Mucosa of stomach (tissue), 1 donor: ENCODE measurements around the gene APOE.
A peak's percentile ranks its signal among the peaks of the same experiment; 100 is the strongest.

ENCODE experiments used
- H3K27me3 ChIP-seq: one replicate; pipeline ENCODE4 v1.7.0; 2013; ENCODE audit warnings: mild to moderate bottlenecking, low read length; ENCODE audit not compliant: control insufficient read depth, insufficient read depth
- H3K36me3 ChIP-seq: one replicate; pipeline ENCODE4 v1.7.0; 2013; ENCODE audit warnings: low read length; ENCODE audit not compliant: control insufficient read depth, insufficient read depth
- H3K4me1 ChIP-seq: one replicate; pipeline ENCODE4 v1.7.0; 2013; ENCODE audit warnings: mild to moderate bottlenecking, low read length; ENCODE audit not compliant: control insufficient read depth, insufficient read depth
- H3K4me3 ChIP-seq: one replicate; pipeline ENCODE4 v1.7.0; 2013; ENCODE audit warnings: low read length
- H3K9ac ChIP-seq: one replicate; pipeline ENCODE4 v1.7.0; 2013; ENCODE audit warnings: mild to moderate bottlenecking, low read length, moderate library complexity
- H3K9me3 ChIP-seq: one replicate; pipeline ENCODE4 v1.7.0; 2013; ENCODE audit warnings: mild to moderate bottlenecking, low read length, moderate library complexity; ENCODE audit not compliant: control insufficient read depth
- donor health status: Pancreatic carcinoma.

APOE gene

DNA sequence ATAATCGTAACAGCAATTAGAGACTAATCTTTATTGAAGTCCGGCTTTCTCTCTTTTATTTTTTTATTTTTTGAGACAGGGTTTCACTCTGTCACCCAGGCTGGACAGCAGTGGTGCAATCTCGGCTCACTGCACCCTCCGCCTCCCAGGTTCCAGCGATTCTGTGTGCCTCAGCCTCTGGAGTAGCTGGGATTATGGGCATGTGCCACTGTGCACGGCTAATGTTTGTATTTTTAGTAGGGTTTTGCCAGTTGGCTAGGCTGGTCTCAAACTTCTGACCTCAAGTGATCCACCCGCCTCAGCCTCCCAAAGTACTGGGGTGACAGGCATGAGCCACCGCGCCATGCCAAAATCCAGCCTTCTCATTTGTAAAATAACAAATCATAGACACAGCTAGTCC, 44.0 kb downstream of the APOE start:
- Histone ChIP-seq H3K4me1 (peaks cover 7% of the 10 kb centered on the region), H3K9me3 (no peaks in the 10 kb centered on the region), H3K9ac (no peak overlapping the region), H3K27me3 (no peaks in the 10 kb centered on the region), H3K4me3 (no peak overlapping the region), H3K36me3 (no peaks in the 10 kb centered on the region)

DNA sequence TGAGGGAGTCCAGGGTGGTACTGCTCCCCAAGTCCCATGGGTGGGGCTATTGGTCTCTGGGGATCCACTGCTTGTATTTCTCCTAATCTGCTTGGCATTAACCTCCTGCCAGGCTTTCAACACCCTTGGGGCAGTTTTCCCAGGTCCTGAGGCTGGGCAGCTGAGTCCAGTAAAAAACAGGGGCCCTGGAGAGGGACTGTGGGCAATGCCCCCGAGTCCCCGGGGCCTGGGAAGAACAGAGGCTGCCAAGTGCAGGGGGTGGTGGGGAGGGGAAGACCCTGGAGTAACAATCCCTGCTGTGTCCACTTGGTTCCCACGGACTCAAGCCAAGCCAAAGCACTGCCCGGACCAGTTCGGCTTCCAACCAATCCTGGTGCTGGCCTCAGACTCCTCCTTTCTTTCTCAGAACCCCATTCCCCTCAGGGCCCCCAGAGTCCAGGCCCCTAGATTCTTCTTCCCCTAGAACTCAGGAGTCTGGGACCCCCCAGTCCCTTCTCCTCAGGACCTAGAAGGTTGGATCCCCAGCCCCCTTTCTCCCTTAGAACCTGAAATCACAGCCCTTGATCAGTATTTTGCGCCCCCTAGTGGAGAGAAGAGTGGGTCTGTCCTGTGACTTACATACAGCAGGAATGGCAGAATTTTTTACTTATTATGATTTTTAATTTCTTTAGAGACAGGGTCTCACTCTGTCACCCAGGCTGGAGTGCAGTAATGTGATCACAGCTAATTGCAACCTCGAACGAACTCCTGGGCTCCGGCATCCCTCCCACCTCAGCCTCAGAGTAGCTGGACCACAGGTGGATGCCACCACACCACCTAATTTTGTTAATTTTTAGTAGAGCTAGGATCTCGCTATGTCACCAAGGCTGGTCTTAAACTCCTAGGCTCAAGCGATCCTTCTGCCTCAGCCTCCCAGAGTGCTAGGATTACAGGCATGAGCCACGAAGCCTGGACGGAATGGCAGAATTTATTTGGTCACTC, 45.9 kb downstream of the APOE start:
- Histone ChIP-seq H3K9me3 (no peaks in the 10 kb centered on the region), H3K9ac (peak overlapping the region; percentile 56), H3K4me1 (peaks cover 14% of the 10 kb centered on the region), H3K36me3 (no peaks in the 10 kb centered on the region), H3K4me3 (no peak overlapping the region), H3K27me3 (no peaks in the 10 kb centered on the region)

GRCh38 chr19:44954278-44954648, 48.7 kb downstream of the APOE start:
- Histone ChIP-seq H3K36me3 (no peaks in the 10 kb centered on the region), H3K9me3 (no peaks in the 10 kb centered on the region), H3K9ac (peak overlapping the region; percentile 91), H3K4me3 (peak overlapping the region; percentile 95), H3K27me3 (no peaks in the 10 kb centered on the region), H3K4me1 (peaks cover 20% of the 10 kb centered on the region)

DNA sequence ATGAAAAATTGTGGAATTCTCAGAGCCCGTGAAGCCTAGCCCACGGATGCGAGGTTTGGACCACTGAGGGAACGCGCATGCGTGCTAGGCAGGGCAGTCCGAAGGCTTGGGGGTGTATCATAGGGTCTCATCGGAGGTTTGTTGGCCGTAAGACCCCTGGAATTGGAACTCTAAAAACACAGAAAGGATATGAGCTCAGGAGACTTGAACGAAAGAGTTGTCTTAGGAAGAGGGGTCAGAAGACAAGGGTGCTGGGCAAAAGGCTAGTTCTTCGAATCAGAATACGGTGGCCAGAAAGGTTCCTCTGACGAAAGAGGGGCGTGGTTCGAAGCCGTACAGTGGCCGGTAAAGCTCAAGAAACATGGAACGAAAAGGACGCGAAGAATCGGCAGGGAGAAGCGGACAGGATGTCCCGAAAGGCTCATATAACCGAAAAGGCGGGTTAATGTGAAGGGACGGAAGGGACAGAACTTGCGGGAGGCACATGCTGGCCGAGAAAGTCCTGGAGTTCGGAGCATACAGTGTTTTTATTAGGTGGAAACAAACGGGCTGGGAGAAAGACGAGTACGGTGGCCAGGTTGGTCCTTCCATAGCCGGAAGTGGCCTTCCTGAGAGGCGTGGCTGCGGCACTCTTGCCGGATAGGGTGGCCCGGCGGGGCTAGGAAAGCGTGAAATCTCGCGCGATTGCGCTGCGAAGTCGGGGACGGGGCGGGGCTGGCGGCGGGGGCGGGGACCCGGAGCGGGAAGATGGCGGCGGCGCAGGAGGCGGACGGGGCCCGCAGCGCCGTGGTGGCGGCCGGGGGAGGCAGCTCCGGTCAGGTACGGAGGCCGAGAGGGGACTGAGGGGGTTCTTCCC, 49.3 kb downstream of the APOE start, which contains the start of gene CLPTM1:
CLPTM1 (plus strand) TSS at position 732 of the 856 bp plus-strand sequence; CDS start at position 748, 16 bp downstream.
- Histone ChIP-seq H3K36me3 (no peaks in the 10 kb centered on the region), H3K4me3 (peak within 1 kb of the TSS; percentile 95), H3K9ac (peak within 1 kb of the TSS; percentile 91), H3K27me3 (no peaks in the 10 kb centered on the region), H3K9me3 (no peaks in the 10 kb centered on the region), H3K4me1 (peaks cover 20% of the 10 kb centered on the region)

- Histone ChIP-seq H3K4me1 (peaks cover 20% of the 10 kb centered on the region), H3K36me3 (no peaks in the 10 kb centered on the region), H3K4me3 (peak overlapping the region; percentile 53), H3K9ac (peak overlapping the region; percentile 72), H3K27me3 (no peaks in the 10 kb centered on the region), H3K9me3 (no peaks in the 10 kb centered on the region)
These were observed 50.2 kb downstream of the APOE start for GRCh38 chr19:44955505-44956439.

GRCh38 chr19:44957526-44957925, 51.9 kb downstream of the APOE start:
- no peaks in the 10 kb centered on the region for H3K27me3 ChIP-seq
- no peak overlapping the region for H3K9ac ChIP-seq
- H3K4me3 ChIP-seq: no peak overlapping the region
- H3K9me3 ChIP-seq: no peaks in the 10 kb centered on the region
- no peaks in the 10 kb centered on the region for H3K36me3 ChIP-seq
- peaks cover 13% of the 10 kb centered on the region for H3K4me1 ChIP-seq

- H3K4me1 ChIP-seq: peaks cover 13% of the 10 kb centered on the region
- H3K36me3 ChIP-seq: no peaks in the 10 kb centered on the region
- H3K27me3 ChIP-seq: no peaks in the 10 kb centered on the region
- H3K4me3 ChIP-seq: no peak overlapping the region
- H3K9me3 ChIP-seq: no peaks in the 10 kb centered on the region
- no peak overlapping the region for H3K9ac ChIP-seq
These were observed 52.5 kb downstream of the APOE start for GRCh38 chr19:44958090-44958489.
